RWPE2 (cell line): ENCODE data around the gene MAPK6.

Experiments
- ATAC-seq: fragments of 200-7000 bp; cut with Tn5 transposase; 3 replicates; pipeline ENCODE4 v1.9.1; 2021; ENCODE audit warnings: low read depth
- DNase-seq: peaks from one replicate; pipeline ENCODE4 v3.0.0-alpha.2; 2020; ENCODE audit warnings: low spot score
- H3K27ac ChIP-seq: fragments of 450-650 bp; 2 replicates; pipeline ENCODE4 v1.5.1; 2017; ENCODE audit warnings: mild to moderate bottlenecking; ENCODE audit not compliant: poor library complexity, severe bottlenecking
- H3K27me3 ChIP-seq: fragments of 250-450 bp; sonication (Bioruptor Pico); 2 replicates; pipeline ENCODE4 v1.5.1; 2021; ENCODE audit warnings: mild to moderate bottlenecking, moderate library complexity; ENCODE audit not compliant: insufficient read depth, poor library complexity, severe bottlenecking
- H3K36me3 ChIP-seq: fragments of 250-450 bp; sonication (Bioruptor Pico); 2 replicates; pipeline ENCODE4 v1.5.1; 2020; ENCODE audit warnings: low read depth, mild to moderate bottlenecking, moderate library complexity
- H3K4me1 ChIP-seq: fragments of 250-450 bp; sonication (Bioruptor Pico); 2 replicates; pipeline ENCODE4 v1.5.1; 2021; ENCODE audit warnings: mild to moderate bottlenecking, moderate library complexity; ENCODE audit not compliant: insufficient read depth, poor library complexity, severe bottlenecking
- H3K4me3 ChIP-seq: fragments of 250-450 bp; sonication (Bioruptor Pico); 2 replicates; pipeline ENCODE4 v1.5.1; 2021; ENCODE audit warnings: mild to moderate bottlenecking, moderate library complexity; ENCODE audit not compliant: severe bottlenecking
- H3K9me3 ChIP-seq: fragments of 250-450 bp; sonication (Bioruptor Pico); 2 replicates; pipeline ENCODE4 v1.5.1; 2021; ENCODE audit warnings: mild to moderate bottlenecking, moderate library complexity; ENCODE audit not compliant: severe bottlenecking
- CTCF ChIP-seq: fragments of 450-650 bp; IDR thresholded peaks from one replicate; pipeline ENCODE4 v1.5.1; 2017; ENCODE audit warnings: mild to moderate bottlenecking, moderate library complexity; ENCODE audit not compliant: poor library complexity, severe bottlenecking

The MAPK6 gene

GRCh38 chr15:52019394-52020220, 588 bp downstream of the MAPK6 start:
- Histone ChIP-seq H3K4me1 (peaks cover 17% of the 10 kb centered on the region), H3K4me3 (peak overlapping the region; percentile 75), H3K9me3 (no peaks in the 10 kb centered on the region), H3K27me3 (no peaks in the 10 kb centered on the region), H3K27ac (peak overlapping the region; percentile 92), H3K36me3 (peaks cover 21% of the 10 kb centered on the region)
- no peak for TF ChIP-seq CTCF
- ATAC-seq (peak; percentile 71), DNase-seq (peak; percentile 92)

GRCh38 chr15:52020221-52021085, 1.4 kb downstream of the MAPK6 start:
- Histone ChIP-seq H3K27ac (peak overlapping the region; percentile 92), H3K9me3 (no peaks in the 10 kb centered on the region), H3K4me1 (peaks cover 23% of the 10 kb centered on the region), H3K4me3 (peak overlapping the region; percentile 75), H3K27me3 (no peaks in the 10 kb centered on the region), H3K36me3 (peaks cover 27% of the 10 kb centered on the region)
- no peak for DNase-seq
- ATAC-seq: 0 out of 3 replicates have a peak, but pooled peaks have one; percentile 0
- no peak for TF ChIP-seq CTCF

GRCh38 chr15:52021128-52021671, 2.2 kb downstream of the MAPK6 start:
- ATAC-seq (peak; percentile 59), DNase-seq (peak; percentile 92)
- H3K27me3 ChIP-seq: no peaks in the 10 kb centered on the region
- no peak for TF ChIP-seq CTCF
- peak overlapping the region; percentile 75 for H3K4me3 ChIP-seq
- peaks cover 29% of the 10 kb centered on the region for H3K4me1 ChIP-seq
- H3K36me3 ChIP-seq: peaks cover 27% of the 10 kb centered on the region
- H3K27ac ChIP-seq: peak overlapping the region; percentile 92
- H3K9me3 ChIP-seq: no peaks in the 10 kb centered on the region

- H3K27me3 ChIP-seq: no peaks in the 10 kb centered on the region
- peaks cover 27% of the 10 kb centered on the region for H3K36me3 ChIP-seq
- TF ChIP-seq CTCF: no peak
- no peaks in the 10 kb centered on the region for H3K9me3 ChIP-seq
- peaks cover 29% of the 10 kb centered on the region for H3K4me1 ChIP-seq
- H3K4me3 ChIP-seq: peak overlapping the region; percentile 75
- ATAC-seq (no peak), DNase-seq (no peak)
- peak overlapping the region; percentile 92 for H3K27ac ChIP-seq
Observed at GRCh38 chr15:52021892-52022540, 3.0 kb downstream of the MAPK6 start.
